PFSK-1 (cell line): ENCODE measurements around the gene PRPF18.

Experiments
- FOXP2 ChIP-seq: optimal IDR thresholded peaks from 2 replicates; pipeline ENCODE3; 2011; ENCODE audit warnings: borderline replicate concordance, control low read depth, inconsistent platforms; ENCODE audit not compliant: insufficient read depth; ENCODE audit errors: extremely low read length, extremely low read depth
- POLR2AphosphoS5 ChIP-seq: IDR thresholded peaks from 2 replicates; pipeline ENCODE4 v1.6.1; 2012; ENCODE audit warnings: low read depth, mild to moderate bottlenecking, control low read depth, low read length, moderate library complexity
- SIN3A ChIP-seq: IDR thresholded peaks from 2 replicates; pipeline ENCODE4 v1.6.1; 2012; ENCODE audit warnings: mild to moderate bottlenecking, low read length, moderate library complexity, borderline replicate concordance; ENCODE audit not compliant: insufficient read depth
- TAF1 ChIP-seq: IDR thresholded peaks from 2 replicates; pipeline ENCODE4 v1.6.1; 2012; ENCODE audit warnings: low read length, control low read depth, borderline replicate concordance; ENCODE audit not compliant: insufficient read depth
- TF ChIP-seq, protein P1 (sequence below), 2 experiments: IDR thresholded peaks; 2 replicates each; pipeline versions ENCODE4 v1.6.1 to v1.8.0; 2011 to 2012; ENCODE audit warnings: low read depth in 2 of 2, low read length in 2 of 2, control low read depth in 1 of 2, inconsistent platforms in 1 of 2, mild to moderate bottlenecking in 1 of 2, moderate library complexity in 1 of 2; ENCODE audit not compliant: insufficient read depth in 1 of 2

PRPF18 gene

DNA sequence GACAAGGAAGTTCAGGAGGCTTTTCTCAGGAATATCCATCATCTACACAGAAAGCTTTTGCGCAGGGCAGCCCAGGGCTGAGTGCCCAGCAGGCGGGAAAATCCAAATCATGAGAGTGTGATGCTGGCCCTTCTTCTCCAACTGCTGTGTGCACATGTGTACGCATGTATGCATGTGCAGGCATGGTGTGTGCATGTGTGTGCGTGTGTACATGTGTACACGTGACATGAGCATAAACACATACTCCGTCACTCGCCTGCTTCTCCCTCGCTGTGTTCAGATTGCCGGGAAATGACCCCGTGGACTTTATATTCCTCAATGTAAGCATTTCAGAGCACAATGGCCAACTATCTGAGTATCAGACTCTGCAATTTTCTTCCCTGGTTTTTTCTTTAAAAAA lies 85.1 kb downstream of the PRPF18 start:
- TF ChIP-seq SIN3A (no peak), POLR2AphosphoS5 (no peak), FOXP2 (no peak), TAF1 (no peak)
- TF ChIP-seq, protein P1, sequence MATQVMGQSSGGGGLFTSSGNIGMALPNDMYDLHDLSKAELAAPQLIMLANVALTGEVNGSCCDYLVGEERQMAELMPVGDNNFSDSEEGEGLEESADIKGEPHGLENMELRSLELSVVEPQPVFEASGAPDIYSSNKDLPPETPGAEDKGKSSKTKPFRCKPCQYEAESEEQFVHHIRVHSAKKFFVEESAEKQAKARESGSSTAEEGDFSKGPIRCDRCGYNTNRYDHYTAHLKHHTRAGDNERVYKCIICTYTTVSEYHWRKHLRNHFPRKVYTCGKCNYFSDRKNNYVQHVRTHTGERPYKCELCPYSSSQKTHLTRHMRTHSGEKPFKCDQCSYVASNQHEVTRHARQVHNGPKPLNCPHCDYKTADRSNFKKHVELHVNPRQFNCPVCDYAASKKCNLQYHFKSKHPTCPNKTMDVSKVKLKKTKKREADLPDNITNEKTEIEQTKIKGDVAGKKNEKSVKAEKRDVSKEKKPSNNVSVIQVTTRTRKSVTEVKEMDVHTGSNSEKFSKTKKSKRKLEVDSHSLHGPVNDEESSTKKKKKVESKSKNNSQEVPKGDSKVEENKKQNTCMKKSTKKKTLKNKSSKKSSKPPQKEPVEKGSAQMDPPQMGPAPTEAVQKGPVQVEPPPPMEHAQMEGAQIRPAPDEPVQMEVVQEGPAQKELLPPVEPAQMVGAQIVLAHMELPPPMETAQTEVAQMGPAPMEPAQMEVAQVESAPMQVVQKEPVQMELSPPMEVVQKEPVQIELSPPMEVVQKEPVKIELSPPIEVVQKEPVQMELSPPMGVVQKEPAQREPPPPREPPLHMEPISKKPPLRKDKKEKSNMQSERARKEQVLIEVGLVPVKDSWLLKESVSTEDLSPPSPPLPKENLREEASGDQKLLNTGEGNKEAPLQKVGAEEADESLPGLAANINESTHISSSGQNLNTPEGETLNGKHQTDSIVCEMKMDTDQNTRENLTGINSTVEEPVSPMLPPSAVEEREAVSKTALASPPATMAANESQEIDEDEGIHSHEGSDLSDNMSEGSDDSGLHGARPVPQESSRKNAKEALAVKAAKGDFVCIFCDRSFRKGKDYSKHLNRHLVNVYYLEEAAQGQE (IDR thresholded peaks at IDR 0.05; ENCODE audit: insufficient read depth in 1 of 2, low read depth in 2 of 2, low read length in 2 of 2): no peak

- no peak for TF ChIP-seq TAF1
These were observed 85.8 kb downstream of the PRPF18 start for GRCh38 chr10:13672548-13672947.

GRCh38 chr10:13673156-13673555 lies 86.4 kb downstream of the PRPF18 start:
- no peak for TF ChIP-seq POLR2AphosphoS5
- no peak for TF ChIP-seq FOXP2
- TF ChIP-seq, protein P1 (IDR thresholded peaks at IDR 0.05; ENCODE audit: insufficient read depth in 1 of 2, low read depth in 2 of 2, low read length in 2 of 2): no peak
- TF ChIP-seq SIN3A: no peak
- no peak for TF ChIP-seq TAF1

- TF ChIP-seq TAF1 (no peak), SIN3A (no peak), FOXP2 (no peak), POLR2AphosphoS5 (no peak)
- TF ChIP-seq, protein P1 (IDR thresholded peaks at IDR 0.05; ENCODE audit: insufficient read depth in 1 of 2, low read depth in 2 of 2, low read length in 2 of 2): no peak
These were observed 88.2 kb downstream of the PRPF18 start for GRCh38 chr10:13674645-13675588.

DNA sequence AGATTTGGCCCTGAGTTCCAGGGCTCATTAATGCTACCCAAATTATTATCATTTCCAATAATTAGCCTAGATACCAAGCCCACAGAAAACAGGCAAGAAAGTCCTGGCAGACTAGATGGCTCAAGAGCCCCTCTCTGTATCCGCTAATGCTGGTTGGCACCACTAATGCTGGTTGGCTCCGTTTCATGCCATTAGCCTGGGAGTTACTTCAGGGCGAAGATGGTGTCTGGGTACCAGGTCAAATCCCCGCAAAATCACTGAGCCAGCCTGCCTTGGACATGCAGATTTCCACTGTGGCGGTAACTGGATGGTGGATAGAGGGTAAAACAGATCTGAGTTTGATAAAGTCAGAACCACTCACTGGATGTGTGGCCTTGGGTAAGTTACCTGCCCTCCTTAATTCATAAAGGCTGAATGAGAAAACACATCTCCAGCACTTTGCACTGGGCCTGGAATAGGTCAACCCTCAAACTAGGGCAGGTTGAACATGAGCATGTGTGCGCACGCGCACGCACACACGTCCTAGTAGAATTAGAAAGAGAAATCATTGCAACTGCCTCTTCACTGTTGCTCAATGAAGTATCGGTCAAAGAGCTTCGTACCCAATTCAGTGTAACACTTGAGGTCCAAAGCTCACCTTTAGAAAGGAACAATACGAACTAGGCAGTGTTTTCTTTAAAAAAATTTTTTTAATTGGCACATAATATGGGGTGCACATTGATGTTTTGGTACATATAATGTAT lies 91.5 kb downstream of the PRPF18 start:
- TF ChIP-seq TAF1: no peak
- TF ChIP-seq POLR2AphosphoS5: no peak
- TF ChIP-seq, protein P1 (IDR thresholded peaks at IDR 0.05; ENCODE audit: insufficient read depth in 1 of 2, low read depth in 2 of 2, low read length in 2 of 2): no peak
- TF ChIP-seq SIN3A: no peak
- TF ChIP-seq FOXP2: no peak
